HUES6 (cell line): ENCODE data around the gene C3orf49.

Experiments used
- H3K27ac ChIP-seq: 2 replicates; pipeline ENCODE4 v1.7.0; 2013; ENCODE audit warnings: low read depth, mild to moderate bottlenecking, low read length, inconsistent platforms
- H3K27me3 ChIP-seq: 2 replicates; pipeline ENCODE4 v1.6.1; 2013; ENCODE audit warnings: low read length; ENCODE audit not compliant: control insufficient read depth, insufficient read depth
- H3K36me3 ChIP-seq: 2 replicates; pipeline ENCODE4 v1.6.1; 2013; ENCODE audit warnings: low read length; ENCODE audit not compliant: control insufficient read depth, insufficient read depth
- H3K4me1 ChIP-seq: 2 replicates; pipeline ENCODE4 v1.6.1; 2013; ENCODE audit warnings: low read length; ENCODE audit not compliant: control insufficient read depth, insufficient read depth
- H3K4me3 ChIP-seq: 2 replicates; pipeline ENCODE4 v1.5.1; 2013; ENCODE audit warnings: low read depth, low read length
- H3K9ac ChIP-seq: one replicate; pipeline ENCODE4 v1.6.1; 2013; ENCODE audit warnings: mild to moderate bottlenecking, low read length
- H3K9me3 ChIP-seq: 2 replicates; pipeline ENCODE4 v1.6.1; 2013; ENCODE audit warnings: low read depth, low read length; ENCODE audit not compliant: control insufficient read depth, insufficient read depth

The C3orf49 gene

GRCh38 chr3:63819151-63819398 lies at the start of gene C3orf49:
Gene C3orf49, plus strand, starts transcription at chr3:63819299. Its CDS starts 173 bp downstream, at chr3:63819472.
- Histone ChIP-seq H3K36me3 (no peaks in the 10 kb centered on the region), H3K4me3 (no peak within 1 kb of the TSS), H3K9ac (no peak within 1 kb of the TSS), H3K4me1 (peaks cover 5% of the 10 kb centered on the region), H3K27me3 (no peaks in the 10 kb centered on the region), H3K27ac (no peak within 1 kb of the TSS), H3K9me3 (no peaks in the 10 kb centered on the region)

DNA sequence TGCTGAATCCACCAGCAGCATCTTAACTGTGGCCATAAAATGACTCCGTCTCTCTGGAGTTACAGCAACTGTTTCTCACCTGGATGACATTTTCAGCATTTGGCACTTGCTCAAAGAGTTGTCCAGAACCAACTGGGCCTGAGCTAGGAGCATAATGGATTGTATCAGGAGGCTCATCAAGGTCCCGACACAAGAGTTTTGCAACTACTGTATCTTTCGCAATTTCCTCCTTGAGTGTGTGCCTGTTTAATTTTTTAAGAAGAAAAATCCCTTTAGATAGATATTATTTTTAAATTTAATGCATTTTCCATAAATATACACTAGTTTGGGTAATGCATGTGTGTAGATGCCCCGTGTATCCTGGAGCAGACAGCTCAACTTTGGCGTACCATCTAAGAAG lies 44.3 kb upstream of the C3orf49 start:
- no peak overlapping the region for H3K27ac ChIP-seq
- H3K9ac ChIP-seq, result no peak overlapping the region
- H3K4me3 ChIP-seq, result no peak overlapping the region
- no peaks in the 10 kb centered on the region for H3K4me1 ChIP-seq
- no peaks in the 10 kb centered on the region for H3K27me3 ChIP-seq
- H3K36me3 ChIP-seq, result no peaks in the 10 kb centered on the region
- H3K9me3 ChIP-seq, result no peaks in the 10 kb centered on the region

GRCh38 chr3:63779227-63779626 lies 39.9 kb upstream of the C3orf49 start:
- no peaks in the 10 kb centered on the region for H3K4me1 ChIP-seq
- no peak overlapping the region for H3K27ac ChIP-seq
- H3K36me3 ChIP-seq, result no peaks in the 10 kb centered on the region
- H3K9me3 ChIP-seq, result no peaks in the 10 kb centered on the region
- H3K27me3 ChIP-seq, result no peaks in the 10 kb centered on the region
- H3K9ac ChIP-seq, result no peak overlapping the region
- H3K4me3 ChIP-seq, result no peak overlapping the region

GRCh38 chr3:63791974-63792373 lies 27.1 kb upstream of the C3orf49 start:
- no peaks in the 10 kb centered on the region for H3K9me3 ChIP-seq
- H3K36me3 ChIP-seq, result no peaks in the 10 kb centered on the region
- H3K9ac ChIP-seq, result no peak overlapping the region
- H3K27me3 ChIP-seq, result no peaks in the 10 kb centered on the region
- no peak overlapping the region for H3K27ac ChIP-seq
- H3K4me1 ChIP-seq, result no peaks in the 10 kb centered on the region
- no peak overlapping the region for H3K4me3 ChIP-seq

GRCh38 chr3:63795438-63795837 lies 23.7 kb upstream of the C3orf49 start:
- Histone ChIP-seq H3K27me3 (no peaks in the 10 kb centered on the region), H3K36me3 (no peaks in the 10 kb centered on the region), H3K9ac (no peak overlapping the region), H3K4me3 (no peak overlapping the region), H3K9me3 (no peaks in the 10 kb centered on the region), H3K27ac (no peak overlapping the region), H3K4me1 (no peaks in the 10 kb centered on the region)

GRCh38 chr3:63798544-63798943 lies 20.6 kb upstream of the C3orf49 start:
- Histone ChIP-seq H3K9ac (no peak overlapping the region), H3K27ac (no peak overlapping the region), H3K4me3 (no peak overlapping the region), H3K27me3 (no peaks in the 10 kb centered on the region), H3K4me1 (no peaks in the 10 kb centered on the region), H3K9me3 (no peaks in the 10 kb centered on the region), H3K36me3 (no peaks in the 10 kb centered on the region)

DNA sequence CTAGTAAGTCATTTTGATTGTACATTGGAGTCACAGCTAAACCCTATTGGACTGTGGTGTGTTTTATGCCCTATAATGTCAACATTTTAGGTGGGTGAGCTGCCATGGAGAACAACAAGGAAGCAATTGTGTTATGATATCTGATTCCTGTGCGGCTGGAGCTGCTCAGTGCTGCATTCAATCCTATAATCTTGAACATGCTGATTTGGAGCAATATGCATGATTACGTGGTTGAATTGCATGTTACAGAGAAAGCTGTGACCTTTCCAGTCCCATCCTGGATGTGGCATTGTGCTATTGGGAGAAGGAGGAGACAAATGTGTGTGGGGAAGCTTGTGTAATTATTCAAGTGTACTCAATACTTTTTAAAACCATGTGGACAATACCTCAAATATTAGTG lies 20.1 kb upstream of the C3orf49 start:
- no peaks in the 10 kb centered on the region for H3K4me1 ChIP-seq

DNA sequence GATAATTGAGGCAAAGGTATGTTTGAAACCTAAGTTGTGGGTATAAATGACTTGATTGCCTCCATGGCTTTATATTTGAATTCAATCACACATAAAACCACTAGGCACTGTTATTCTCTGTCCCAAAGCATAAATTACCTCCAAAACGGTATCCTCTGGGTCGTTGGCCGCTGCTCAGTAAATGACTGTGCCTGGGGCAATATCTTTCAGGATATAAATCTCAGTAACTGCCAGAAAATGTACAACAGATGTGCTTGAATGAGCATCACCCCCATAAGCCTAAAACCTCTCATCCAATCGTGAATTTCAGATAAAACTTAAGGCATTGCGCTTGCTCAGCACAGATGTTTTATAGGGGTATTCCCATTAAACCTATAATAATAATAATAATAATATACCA lies 19.0 kb upstream of the C3orf49 start:
- no peaks in the 10 kb centered on the region for H3K27me3 ChIP-seq
- H3K27ac ChIP-seq, result no peak overlapping the region
- H3K4me1 ChIP-seq, result no peaks in the 10 kb centered on the region
- no peak overlapping the region for H3K4me3 ChIP-seq
- H3K9me3 ChIP-seq, result no peaks in the 10 kb centered on the region
- no peaks in the 10 kb centered on the region for H3K36me3 ChIP-seq
- H3K9ac ChIP-seq, result no peak overlapping the region

More for the DNA sequence above, 20.1 kb upstream of the C3orf49 start:
- no peaks in the 10 kb centered on the region for H3K9me3 ChIP-seq
- no peaks in the 10 kb centered on the region for H3K36me3 ChIP-seq
- H3K9ac ChIP-seq, result no peak overlapping the region
- no peak overlapping the region for H3K4me3 ChIP-seq
- H3K27me3 ChIP-seq, result no peaks in the 10 kb centered on the region
- no peak overlapping the region for H3K27ac ChIP-seq

GRCh38 chr3:63803911-63804310 lies 15.2 kb upstream of the C3orf49 start:
- Histone ChIP-seq H3K4me1 (no peaks in the 10 kb centered on the region), H3K27me3 (no peaks in the 10 kb centered on the region), H3K4me3 (no peak overlapping the region), H3K9ac (no peak overlapping the region), H3K36me3 (no peaks in the 10 kb centered on the region), H3K27ac (no peak overlapping the region), H3K9me3 (no peaks in the 10 kb centered on the region)

- Histone ChIP-seq H3K27ac (no peak overlapping the region), H3K27me3 (no peaks in the 10 kb centered on the region), H3K9ac (no peak overlapping the region), H3K36me3 (no peaks in the 10 kb centered on the region), H3K4me1 (no peaks in the 10 kb centered on the region), H3K4me3 (no peak overlapping the region), H3K9me3 (no peaks in the 10 kb centered on the region)
Measured at GRCh38 chr3:63807961-63808565, 11.0 kb upstream of the C3orf49 start.

- no peak overlapping the region for H3K4me3 ChIP-seq
- no peaks in the 10 kb centered on the region for H3K27me3 ChIP-seq
- H3K36me3 ChIP-seq, result no peaks in the 10 kb centered on the region
- no peaks in the 10 kb centered on the region for H3K9me3 ChIP-seq
- H3K27ac ChIP-seq, result no peak overlapping the region
- no peak overlapping the region for H3K9ac ChIP-seq
- no peaks in the 10 kb centered on the region for H3K4me1 ChIP-seq
Measured at GRCh38 chr3:63808633-63809032, 10.5 kb upstream of the C3orf49 start.

GRCh38 chr3:63809607-63810006 lies 9.5 kb upstream of the C3orf49 start:
- no peak overlapping the region for H3K9ac ChIP-seq
- peaks cover 4% of the 10 kb centered on the region for H3K4me1 ChIP-seq
- no peaks in the 10 kb centered on the region for H3K36me3 ChIP-seq
- no peak overlapping the region for H3K4me3 ChIP-seq
- no peak overlapping the region for H3K27ac ChIP-seq
- no peaks in the 10 kb centered on the region for H3K27me3 ChIP-seq
- no peaks in the 10 kb centered on the region for H3K9me3 ChIP-seq
